Left lung (tissue), 8 donors: ENCODE data around the gene TMEM185A. TPM values are rescaled to one million over a fixed set of nuclear protein-coding genes. Genes with fewer than 3 reads are reported as not detected.

Experiments used
- polyA plus RNA-seq, 6 donors: library from polyadenylated mRNA; unstranded; fragments of 120-200 nt; gene quantifications; one replicate each; pipeline ENCODE4 v1.2.1, GENCODE V29; 2013; ENCODE audit not compliant: insufficient read length in 6 of 6
- total RNA-seq, 2 donors: library from RNA; stranded (reverse); fragmentation: NEBNext Ultra II Directional; extraction: Animal tissue kit (Norgen Biotek cat#: 25700); gene quantifications; one replicate each; pipeline ENCODE4 v1.2.1, GENCODE V29; 2021
- donor health status: DM: no; HTN: yes; CAD: no.
- donor health status: DM: no; HTN: no; CAD: no.

TMEM185A gene
- total and polyA plus RNA-seq, 8 donors, result 20.0 to 41.6 (median 39.6) TPM

Other genes starting within 250 kb of the TMEM185A start
- 100 to 1,000 TPM; 113 to 120 TPM for gene IDS, start 126.5 kb downstream of the TMEM185A start, total RNA-seq
- gene IDS, start 126.5 kb downstream of the TMEM185A start, polyA plus RNA-seq, result 10 to 100 TPM; 30.1 to 39.9 (median 34.4) TPM
- gene EOLA1, start 90.8 kb downstream of the TMEM185A start, total RNA-seq, result 10 to 100 TPM; 16.0 to 18.7 TPM
- 10 to 100 TPM; 17.6 to 25.0 (median 19.0) TPM for gene EOLA1, start 90.8 kb downstream of the TMEM185A start, polyA plus RNA-seq
- gene HSFX3, start 81.9 kb downstream of the TMEM185A start, total RNA-seq, result not detected
- not detected for gene HSFX3, start 81.9 kb downstream of the TMEM185A start, polyA plus RNA-seq
- not detected for gene MAGEA9B, start 44.3 kb downstream of the TMEM185A start, total RNA-seq
- gene MAGEA9B, start 44.3 kb downstream of the TMEM185A start, polyA plus RNA-seq, result not detected
- under 1 TPM; 0.39 to 0.52 TPM for gene HSFX2, start 36.5 kb downstream of the TMEM185A start, total RNA-seq
- gene HSFX2, start 36.5 kb downstream of the TMEM185A start, polyA plus RNA-seq, result 1 to 10 TPM in 1 of 6 donors, under 1 TPM in 5; 0.17 to 1.2 (median 0.50) TPM
- not detected for gene MAGEA11, start 80.3 kb upstream of the TMEM185A start, total RNA-seq
- gene MAGEA11, start 80.3 kb upstream of the TMEM185A start, polyA plus RNA-seq, result not detected
- gene HSFX1, start 142.3 kb upstream of the TMEM185A start, total RNA-seq, result 1 to 10 TPM; 1.2 TPM
- 1 to 10 TPM; 1.4 to 2.7 (median 2.4) TPM for gene HSFX1, start 142.3 kb upstream of the TMEM185A start, polyA plus RNA-seq
- not detected for gene MAGEA9, start 150.1 kb upstream of the TMEM185A start, total RNA-seq
- not detected for gene MAGEA9, start 150.1 kb upstream of the TMEM185A start, polyA plus RNA-seq
- not detected for gene MAGEA8, start 249.4 kb upstream of the TMEM185A start, total RNA-seq
- gene MAGEA8, start 249.4 kb upstream of the TMEM185A start, polyA plus RNA-seq, result under 1 TPM; 0.15 to 0.45 (median 0.31) TPM